ENCODE results near the gene SCRN2.

SCRN2 gene

DNA sequence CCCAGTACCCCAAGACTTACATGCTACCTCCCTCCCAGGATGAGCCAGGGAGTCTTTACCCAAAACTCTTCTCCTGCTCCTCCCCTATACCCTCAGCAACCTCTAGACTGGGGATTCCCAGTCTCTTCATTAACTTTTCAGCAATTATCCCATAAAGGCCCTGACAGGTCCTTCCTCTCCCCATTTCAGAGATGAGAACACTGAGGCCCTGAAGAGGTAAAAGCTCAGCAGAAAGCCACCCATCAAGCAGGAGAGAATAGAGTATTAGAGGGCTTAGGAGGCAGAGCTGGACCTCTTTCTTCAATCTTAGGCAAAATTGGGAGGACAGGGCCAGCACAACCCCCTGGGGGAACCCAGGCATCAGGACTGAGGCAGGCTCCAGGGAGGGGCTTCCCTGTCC is 15.8 kb upstream of the SCRN2 start:
- Histone ChIP-seq H3K4me1 (ENCODE audit: control insufficient read depth in 2 of 2, insufficient read depth in 2 of 2, low read length in 2 of 2) (no peaks in the 10 kb centered on the region), H3K27ac (ENCODE audit: low read depth in 2 of 2, low read length in 2 of 2) (no peak overlapping the region), H3K9ac (ENCODE audit: low read depth in 1 of 2, low read length in 2 of 2) (no peak overlapping the region), H3K27me3 (ENCODE audit: control insufficient read depth in 2 of 2, insufficient read depth in 2 of 2, low read length in 2 of 2) (peaks cover 29% of the 10 kb centered on the region in 2 donors), H3K9me3 (ENCODE audit: control insufficient read depth in 2 of 2, low read length in 2 of 2) (no peaks in the 10 kb centered on the region), H3K36me3 (ENCODE audit: control insufficient read depth in 2 of 2, insufficient read depth in 2 of 2, low read length in 2 of 2) (no peaks in the 10 kb centered on the region), H3K4me3 (ENCODE audit: low read length in 2 of 2) (no peak overlapping the region)

DNA sequence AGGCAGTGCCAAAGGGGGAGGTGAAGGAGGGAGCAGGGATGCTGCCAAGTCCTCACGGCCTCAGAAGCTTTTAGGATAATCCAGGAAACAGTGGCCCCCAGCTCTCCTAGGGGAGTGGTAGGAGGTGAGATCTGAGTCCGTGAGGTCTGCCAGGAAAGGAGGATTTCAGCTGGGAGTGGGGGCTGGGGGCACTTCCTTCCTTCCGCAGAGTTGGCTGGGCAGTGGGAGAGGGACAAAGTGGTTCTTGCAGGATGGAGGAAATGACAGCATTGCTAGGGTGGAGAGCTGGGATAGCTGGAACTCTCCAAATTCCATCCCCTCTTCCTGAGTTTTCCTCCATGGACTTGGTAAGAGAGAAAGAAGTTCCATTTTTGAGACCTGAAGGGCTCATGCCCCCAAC is 14.7 kb upstream of the SCRN2 start:
- Histone ChIP-seq H3K9me3 (ENCODE audit: control insufficient read depth in 2 of 2, low read length in 2 of 2) (no peaks in the 10 kb centered on the region), H3K27ac (ENCODE audit: low read depth in 2 of 2, low read length in 2 of 2) (no peak overlapping the region), H3K9ac (ENCODE audit: low read depth in 1 of 2, low read length in 2 of 2) (no peak overlapping the region), H3K4me3 (ENCODE audit: low read length in 2 of 2) (no peak overlapping the region), H3K27me3 (ENCODE audit: control insufficient read depth in 2 of 2, insufficient read depth in 2 of 2, low read length in 2 of 2) (peaks cover 29 to 31% of the 10 kb centered on the region in 2 donors), H3K4me1 (ENCODE audit: control insufficient read depth in 2 of 2, insufficient read depth in 2 of 2, low read length in 2 of 2) (no peaks in the 10 kb centered on the region), H3K36me3 (ENCODE audit: control insufficient read depth in 2 of 2, insufficient read depth in 2 of 2, low read length in 2 of 2) (no peaks in the 10 kb centered on the region)

DNA sequence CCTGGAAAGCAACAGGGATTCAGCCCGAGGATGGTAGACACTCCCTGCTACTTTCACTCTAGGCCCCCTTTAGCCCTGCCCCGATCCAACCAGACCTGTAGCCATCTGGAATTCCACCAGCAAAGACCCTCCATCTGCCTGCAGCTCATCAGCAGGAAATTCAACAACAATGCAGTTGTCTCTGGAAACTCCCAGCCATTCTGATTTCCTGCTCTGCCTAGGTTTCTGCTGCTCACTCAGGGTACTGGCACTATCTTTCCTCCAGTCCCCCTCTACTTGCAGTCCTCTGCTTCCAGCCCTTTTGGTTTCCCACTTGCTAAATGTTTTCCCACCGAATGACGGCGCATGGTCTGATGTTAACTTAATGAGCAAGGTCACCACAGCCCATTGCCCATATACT is 12.5 kb upstream of the SCRN2 start:
- Histone ChIP-seq H3K4me1 (ENCODE audit: control insufficient read depth in 2 of 2, insufficient read depth in 2 of 2, low read length in 2 of 2) (peaks cover 0 to 12% of the 10 kb centered on the region in 2 donors), H3K4me3 (ENCODE audit: low read length in 2 of 2) (no peak overlapping the region), H3K27me3 (ENCODE audit: control insufficient read depth in 2 of 2, insufficient read depth in 2 of 2, low read length in 2 of 2) (peaks cover 33% of the 10 kb centered on the region in 2 donors), H3K36me3 (ENCODE audit: control insufficient read depth in 2 of 2, insufficient read depth in 2 of 2, low read length in 2 of 2) (no peaks in the 10 kb centered on the region), H3K9me3 (ENCODE audit: control insufficient read depth in 2 of 2, low read length in 2 of 2) (no peaks in the 10 kb centered on the region), H3K9ac (ENCODE audit: low read depth in 1 of 2, low read length in 2 of 2) (no peak overlapping the region), H3K27ac (ENCODE audit: low read depth in 2 of 2, low read length in 2 of 2) (no peak overlapping the region)

DNA sequence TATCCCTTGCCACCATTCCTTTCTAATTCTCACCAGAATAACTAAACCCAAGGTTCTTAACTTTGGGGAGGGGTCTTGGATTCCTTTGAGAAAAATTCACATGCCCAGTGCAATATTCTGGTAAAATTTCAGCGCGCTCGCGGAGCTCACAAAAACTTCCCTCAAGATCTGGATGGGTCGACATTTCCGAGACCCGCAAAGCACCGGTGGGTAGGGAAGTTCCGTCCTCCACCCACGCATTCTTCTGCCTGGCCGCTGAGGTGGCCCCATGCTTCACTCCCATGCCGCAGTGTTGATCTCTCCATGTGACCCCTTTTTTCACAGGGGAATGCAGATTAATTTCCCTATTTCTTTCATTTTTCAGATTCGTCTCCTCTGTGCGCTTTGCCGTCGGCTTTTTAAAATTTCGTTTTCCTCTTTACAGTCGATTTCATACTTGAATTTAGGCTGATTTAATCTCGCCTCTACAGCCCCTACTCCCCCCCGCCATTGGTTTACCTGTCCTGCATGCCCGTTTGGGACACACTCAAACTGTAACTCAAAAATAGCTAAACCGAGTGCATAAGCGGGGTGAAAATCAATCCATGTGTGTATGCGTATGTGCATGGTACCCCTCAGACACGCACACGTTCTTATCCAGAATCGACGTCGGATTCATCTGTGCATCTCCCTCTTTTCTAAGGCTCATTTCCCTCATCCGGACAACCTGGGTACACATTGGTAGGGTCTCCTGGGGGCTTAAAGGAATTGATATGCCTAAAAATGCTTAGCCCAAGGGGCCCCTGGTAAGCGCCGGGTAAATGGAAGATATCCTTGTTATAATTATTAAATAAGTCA is 11.3 kb upstream of the SCRN2 start:
- Histone ChIP-seq H3K36me3 (ENCODE audit: control insufficient read depth in 2 of 2, insufficient read depth in 2 of 2, low read length in 2 of 2) (no peaks in the 10 kb centered on the region), H3K27me3 (ENCODE audit: control insufficient read depth in 2 of 2, insufficient read depth in 2 of 2, low read length in 2 of 2) (peaks cover 36 to 38% of the 10 kb centered on the region in 2 donors), H3K4me1 (ENCODE audit: control insufficient read depth in 2 of 2, insufficient read depth in 2 of 2, low read length in 2 of 2) (peaks cover 0 to 12% of the 10 kb centered on the region in 2 donors), H3K9me3 (ENCODE audit: control insufficient read depth in 2 of 2, low read length in 2 of 2) (no peaks in the 10 kb centered on the region), H3K4me3 (ENCODE audit: low read length in 2 of 2) (no peak overlapping the region), H3K27ac (ENCODE audit: low read depth in 2 of 2, low read length in 2 of 2) (no peak overlapping the region), H3K9ac (ENCODE audit: low read depth in 1 of 2, low read length in 2 of 2) (no peak overlapping the region)

DNA sequence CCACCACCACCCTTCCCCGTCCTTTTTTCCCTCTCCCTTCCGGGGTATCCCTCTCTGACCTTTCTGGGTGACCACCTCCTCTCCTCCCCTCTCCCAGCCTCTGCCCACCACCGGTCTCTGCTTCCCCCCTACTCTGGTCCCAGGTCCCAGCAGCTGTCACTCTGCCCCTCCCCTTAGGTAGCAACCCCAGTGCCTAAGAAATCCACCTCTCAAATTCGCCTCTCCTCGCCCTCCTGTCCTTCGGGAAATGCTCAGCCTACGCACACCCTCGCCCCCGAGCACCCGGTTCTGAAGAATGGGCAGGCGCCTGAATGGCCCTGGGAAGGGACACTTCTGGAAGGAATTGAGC is 10.7 kb upstream of the SCRN2 start:
- peaks cover 0 to 12% of the 10 kb centered on the region in 2 donors for H3K4me1 ChIP-seq (ENCODE audit: control insufficient read depth in 2 of 2, insufficient read depth in 2 of 2, low read length in 2 of 2)

DNA sequence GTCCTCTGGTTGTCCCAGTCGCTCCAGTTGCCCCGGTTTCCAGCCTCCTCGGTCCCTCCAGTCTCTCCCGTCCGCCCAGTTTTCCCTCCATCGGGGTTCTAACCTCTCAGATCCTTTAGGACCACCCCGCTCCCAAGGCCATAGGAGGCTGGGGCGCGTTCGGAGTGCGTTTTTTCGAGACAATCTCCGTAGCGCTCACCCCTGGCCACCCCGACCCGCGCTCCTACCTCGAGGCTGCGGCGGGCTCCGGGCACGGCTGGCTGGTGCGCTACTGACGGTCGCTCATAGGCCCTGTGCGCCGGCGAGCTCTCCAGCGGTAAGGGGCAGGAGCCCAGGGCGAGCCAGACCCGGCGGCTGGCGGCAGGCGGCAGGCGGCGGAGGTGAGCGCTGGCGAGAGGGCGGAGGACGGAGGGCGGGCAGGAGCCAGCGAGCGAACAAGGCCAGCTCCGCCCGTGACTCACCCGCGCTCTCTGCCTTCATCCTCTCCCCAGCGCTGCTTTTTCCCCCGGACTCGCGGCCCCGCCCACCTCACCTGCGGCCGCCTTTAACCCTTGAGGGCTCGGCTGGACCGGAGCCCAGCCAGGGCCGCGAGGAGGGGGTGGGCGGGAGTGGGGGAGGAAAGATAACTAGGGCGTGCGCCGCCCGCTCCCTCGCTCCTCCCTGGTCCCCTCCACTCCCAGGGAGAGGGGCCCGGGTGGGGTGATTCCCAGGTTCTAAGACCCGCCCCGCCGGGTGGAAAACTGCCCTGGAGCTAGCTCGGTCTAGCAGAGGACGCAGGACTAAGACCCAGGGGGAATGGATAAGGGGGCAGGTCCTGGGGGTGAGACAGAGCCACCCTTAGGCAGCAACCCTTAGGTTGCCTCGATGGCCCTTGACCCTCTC is 9.9 kb upstream of the SCRN2 start, which contains the start of gene SP6:
SP6 (minus strand) TSS at position 472 of the 882 bp plus-strand sequence. CDS start 2,734 bp downstream, outside the sequence.
- H3K4me3 ChIP-seq (ENCODE audit: low read length in 2 of 2): peak within 1 kb of the TSS; percentile 71
- peak within 1 kb of the TSS; percentile 74 to 80 for H3K9ac ChIP-seq (ENCODE audit: low read depth in 1 of 2, low read length in 2 of 2)
- H3K27me3 ChIP-seq (ENCODE audit: control insufficient read depth in 2 of 2, insufficient read depth in 2 of 2, low read length in 2 of 2): peaks cover 38 to 39% of the 10 kb centered on the region in 2 donors
- peak within 1 kb of the TSS; percentile 43 to 53 for H3K27ac ChIP-seq (ENCODE audit: low read depth in 2 of 2, low read length in 2 of 2)
- H3K9me3 ChIP-seq (ENCODE audit: control insufficient read depth in 2 of 2, low read length in 2 of 2): no peaks in the 10 kb centered on the region
- peaks cover 0 to 12% of the 10 kb centered on the region in 2 donors for H3K4me1 ChIP-seq (ENCODE audit: control insufficient read depth in 2 of 2, insufficient read depth in 2 of 2, low read length in 2 of 2)
- H3K36me3 ChIP-seq (ENCODE audit: control insufficient read depth in 2 of 2, insufficient read depth in 2 of 2, low read length in 2 of 2): no peaks in the 10 kb centered on the region

More for the DNA sequence above, 10.7 kb upstream of the SCRN2 start:
- no peaks in the 10 kb centered on the region for H3K9me3 ChIP-seq (ENCODE audit: control insufficient read depth in 2 of 2, low read length in 2 of 2)
- H3K27ac ChIP-seq (ENCODE audit: low read depth in 2 of 2, low read length in 2 of 2): no peak overlapping the region
- no peak overlapping the region for H3K9ac ChIP-seq (ENCODE audit: low read depth in 1 of 2, low read length in 2 of 2)
- H3K4me3 ChIP-seq (ENCODE audit: low read length in 2 of 2): no peak overlapping the region
- H3K27me3 ChIP-seq (ENCODE audit: control insufficient read depth in 2 of 2, insufficient read depth in 2 of 2, low read length in 2 of 2): peaks cover 38 to 39% of the 10 kb centered on the region in 2 donors
- no peaks in the 10 kb centered on the region for H3K36me3 ChIP-seq (ENCODE audit: control insufficient read depth in 2 of 2, insufficient read depth in 2 of 2, low read length in 2 of 2)

DNA sequence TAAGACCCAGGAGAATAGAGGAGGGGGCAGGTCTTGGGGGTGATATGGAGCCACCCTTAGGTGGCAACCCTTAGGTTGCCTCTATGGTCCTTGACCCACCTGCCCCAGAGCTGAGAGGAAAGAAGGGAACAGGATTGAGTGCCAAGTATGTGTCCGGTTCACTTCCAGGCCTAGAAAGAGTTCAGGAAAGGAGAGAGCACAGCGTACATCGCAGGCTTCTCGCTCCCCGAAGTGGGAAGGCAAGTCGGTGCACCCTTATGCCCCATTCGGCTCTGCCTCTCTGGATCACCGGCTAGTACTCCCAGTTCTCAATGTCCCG is 9.3 kb upstream of the SCRN2 start:
- H3K27ac ChIP-seq (ENCODE audit: low read depth in 2 of 2, low read length in 2 of 2): peak overlapping the region in 1 of 2 donors; percentile 53
- peaks cover 35 to 39% of the 10 kb centered on the region in 2 donors for H3K27me3 ChIP-seq (ENCODE audit: control insufficient read depth in 2 of 2, insufficient read depth in 2 of 2, low read length in 2 of 2)
- H3K4me1 ChIP-seq (ENCODE audit: control insufficient read depth in 2 of 2, insufficient read depth in 2 of 2, low read length in 2 of 2): peaks cover 0 to 12% of the 10 kb centered on the region in 2 donors
- H3K9ac ChIP-seq (ENCODE audit: low read depth in 1 of 2, low read length in 2 of 2): peak overlapping the region; percentile 74 to 80
- no peaks in the 10 kb centered on the region for H3K9me3 ChIP-seq (ENCODE audit: control insufficient read depth in 2 of 2, low read length in 2 of 2)
- H3K36me3 ChIP-seq (ENCODE audit: control insufficient read depth in 2 of 2, insufficient read depth in 2 of 2, low read length in 2 of 2): no peaks in the 10 kb centered on the region
- H3K4me3 ChIP-seq (ENCODE audit: low read length in 2 of 2): peak overlapping the region; percentile 71

DNA sequence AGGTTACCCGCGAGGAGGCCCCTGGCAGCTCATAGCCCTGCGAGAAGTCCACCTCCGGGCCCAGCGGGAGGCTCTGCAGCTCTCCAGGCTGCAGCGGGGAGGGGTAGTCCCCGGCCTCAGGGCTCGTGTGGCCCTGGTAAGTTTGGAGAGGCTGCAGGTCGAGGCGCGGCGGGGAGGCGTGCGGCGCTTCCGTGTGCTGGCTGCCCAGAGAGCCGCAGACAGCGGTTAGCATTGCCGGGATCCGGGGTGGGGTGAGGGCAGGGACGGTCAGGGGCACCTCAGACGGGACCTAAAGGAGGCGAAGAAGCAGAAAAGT is 7.1 kb upstream of the SCRN2 start:
- no peak overlapping the region for H3K4me3 ChIP-seq (ENCODE audit: low read length in 2 of 2)

DNA sequence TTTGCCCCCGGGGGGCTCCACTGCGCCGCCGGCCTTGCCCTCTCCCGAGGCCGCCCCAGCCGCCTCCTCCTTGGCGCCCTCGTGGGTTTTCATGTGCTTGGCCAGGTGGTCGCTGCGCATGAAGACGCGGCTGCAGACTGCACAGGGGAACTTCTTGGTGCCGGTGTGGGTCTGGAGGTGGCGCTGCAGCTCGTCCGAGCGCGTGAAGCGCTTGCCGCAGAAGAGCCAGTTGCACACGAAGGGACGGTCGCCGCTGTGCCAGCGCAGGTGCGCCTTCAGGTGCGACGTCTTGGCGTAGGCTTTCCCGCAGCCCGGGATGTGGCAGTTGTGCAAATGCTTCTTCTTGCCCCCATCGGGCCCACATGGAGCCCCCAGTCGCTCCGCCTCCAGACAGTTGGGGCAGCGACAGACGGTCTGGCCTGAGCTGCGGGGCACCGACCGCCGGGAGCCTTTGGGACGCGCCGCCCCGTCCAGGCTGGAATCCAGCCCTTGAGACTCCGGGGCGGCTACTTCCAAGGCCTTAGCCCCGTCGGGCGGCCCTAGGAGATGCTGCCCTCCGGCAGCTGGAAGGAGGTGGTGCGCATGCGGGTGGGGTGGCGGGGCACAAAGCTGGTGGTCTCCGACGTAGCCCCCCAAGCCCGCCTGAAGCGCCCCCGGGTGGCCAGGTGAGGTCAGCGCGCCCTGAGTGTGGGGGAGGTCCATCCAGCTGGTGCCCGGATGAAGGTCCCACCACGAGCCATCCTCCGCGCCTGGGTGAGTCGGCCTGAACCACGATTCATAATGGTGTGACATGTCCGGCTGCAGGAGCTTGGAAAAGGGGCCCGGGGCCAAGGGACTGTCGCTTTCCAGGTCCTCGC is 6.5 kb upstream of the SCRN2 start:
- H3K27ac ChIP-seq (ENCODE audit: low read depth in 2 of 2, low read length in 2 of 2): no peak overlapping the region
- H3K9ac ChIP-seq (ENCODE audit: low read depth in 1 of 2, low read length in 2 of 2): no peak overlapping the region
- H3K4me1 ChIP-seq (ENCODE audit: control insufficient read depth in 2 of 2, insufficient read depth in 2 of 2, low read length in 2 of 2): peaks cover 6 to 21% of the 10 kb centered on the region in 2 donors
- no peaks in the 10 kb centered on the region for H3K36me3 ChIP-seq (ENCODE audit: control insufficient read depth in 2 of 2, insufficient read depth in 2 of 2, low read length in 2 of 2)
- H3K4me3 ChIP-seq (ENCODE audit: low read length in 2 of 2): no peak overlapping the region
- peaks cover 13 to 25% of the 10 kb centered on the region in 2 donors for H3K27me3 ChIP-seq (ENCODE audit: control insufficient read depth in 2 of 2, insufficient read depth in 2 of 2, low read length in 2 of 2)
- H3K9me3 ChIP-seq (ENCODE audit: control insufficient read depth in 2 of 2, low read length in 2 of 2): no peaks in the 10 kb centered on the region

More for the DNA sequence above, 7.1 kb upstream of the SCRN2 start:
- Histone ChIP-seq H3K4me1 (ENCODE audit: control insufficient read depth in 2 of 2, insufficient read depth in 2 of 2, low read length in 2 of 2) (peaks cover 6 to 16% of the 10 kb centered on the region in 2 donors), H3K27me3 (ENCODE audit: control insufficient read depth in 2 of 2, insufficient read depth in 2 of 2, low read length in 2 of 2) (peaks cover 19 to 25% of the 10 kb centered on the region in 2 donors), H3K27ac (ENCODE audit: low read depth in 2 of 2, low read length in 2 of 2) (no peak overlapping the region), H3K9ac (ENCODE audit: low read depth in 1 of 2, low read length in 2 of 2) (no peak overlapping the region), H3K9me3 (ENCODE audit: control insufficient read depth in 2 of 2, low read length in 2 of 2) (no peaks in the 10 kb centered on the region), H3K36me3 (ENCODE audit: control insufficient read depth in 2 of 2, insufficient read depth in 2 of 2, low read length in 2 of 2) (no peaks in the 10 kb centered on the region)
